Loucy (cell line): ENCODE measurements around the gene CHST11.

Experiments
- CTCF ChIP-seq: fragments of 200-600 bp; sonication (generic); conservative IDR thresholded peaks from 2 replicates; pipeline ENCODE4 v1.5.1; 2014; ENCODE audit warnings: mild to moderate bottlenecking, antibody characterized with exemption, low read length
- EZH2phosphoT487 ChIP-seq: fragments of 200-600 bp; IDR thresholded peaks from 2 replicates; pipeline ENCODE4 v1.6.1; 2018; ENCODE audit warnings: antibody characterized with exemption, mild to moderate bottlenecking, moderate library complexity, borderline replicate concordance

- no peak for TF ChIP-seq CTCF
- no peak for TF ChIP-seq EZH2phosphoT487
These were observed 82.2 kb downstream of the CHST11 start for GRCh38 chr12:104538891-104539462.
